ENCODE data around the gene POLR1H. TPM values are rescaled to one million over a fixed set of nuclear protein-coding genes. Genes with fewer than 3 reads are reported as not detected.
A peak's percentile ranks its signal among the peaks of the same experiment; 100 is the strongest.

Gene POLR1H
- total and polyA plus RNA-seq, 8 donors, result 21.3 to 47.8 (median 36.3) TPM

DNA sequence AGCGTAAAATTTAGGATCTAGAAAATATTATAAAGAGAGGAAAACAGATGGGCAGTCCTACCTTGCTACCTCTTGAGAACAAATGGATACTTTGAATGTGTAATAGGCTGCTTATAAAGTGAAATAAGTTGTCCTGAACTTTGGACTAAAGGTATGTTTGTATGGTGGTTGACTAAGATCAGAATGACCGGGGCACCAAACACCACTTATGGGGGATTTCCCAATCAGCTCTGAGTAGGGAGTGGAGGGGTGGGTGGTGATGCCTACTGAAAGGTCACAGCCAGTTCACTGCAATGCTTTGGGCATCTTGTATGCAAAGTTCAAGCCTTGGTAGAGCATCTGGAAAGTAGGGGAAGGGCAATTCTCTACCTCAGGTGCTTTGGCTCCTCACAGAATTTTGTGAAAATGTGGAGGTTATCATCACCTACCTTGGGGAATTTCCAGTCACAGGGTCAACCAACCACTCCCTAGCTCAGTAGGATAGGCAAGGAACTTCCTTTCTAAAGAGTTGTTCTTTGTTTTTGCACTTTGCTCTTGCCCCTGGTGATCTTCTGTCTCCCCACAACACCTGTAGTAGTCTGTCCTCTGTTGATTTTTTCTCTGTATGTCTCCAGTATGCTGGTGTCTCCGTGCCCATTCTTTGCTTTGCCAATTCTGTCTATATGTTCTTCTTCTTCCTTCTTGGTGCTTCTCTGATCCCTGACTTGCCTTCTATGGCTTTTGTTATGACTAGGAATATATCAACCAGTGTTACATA is 52.1 kb downstream of the POLR1H start, which contains the start of gene TRIM31:
Gene TRIM31 (minus strand): TSS at position 88 of the 757 bp plus-strand sequence. CDS start 285 bp downstream, outside the sequence.
- H3K36me3 ChIP-seq, result no peaks in the 10 kb centered on the region
- TF ChIP-seq, protein P1, sequence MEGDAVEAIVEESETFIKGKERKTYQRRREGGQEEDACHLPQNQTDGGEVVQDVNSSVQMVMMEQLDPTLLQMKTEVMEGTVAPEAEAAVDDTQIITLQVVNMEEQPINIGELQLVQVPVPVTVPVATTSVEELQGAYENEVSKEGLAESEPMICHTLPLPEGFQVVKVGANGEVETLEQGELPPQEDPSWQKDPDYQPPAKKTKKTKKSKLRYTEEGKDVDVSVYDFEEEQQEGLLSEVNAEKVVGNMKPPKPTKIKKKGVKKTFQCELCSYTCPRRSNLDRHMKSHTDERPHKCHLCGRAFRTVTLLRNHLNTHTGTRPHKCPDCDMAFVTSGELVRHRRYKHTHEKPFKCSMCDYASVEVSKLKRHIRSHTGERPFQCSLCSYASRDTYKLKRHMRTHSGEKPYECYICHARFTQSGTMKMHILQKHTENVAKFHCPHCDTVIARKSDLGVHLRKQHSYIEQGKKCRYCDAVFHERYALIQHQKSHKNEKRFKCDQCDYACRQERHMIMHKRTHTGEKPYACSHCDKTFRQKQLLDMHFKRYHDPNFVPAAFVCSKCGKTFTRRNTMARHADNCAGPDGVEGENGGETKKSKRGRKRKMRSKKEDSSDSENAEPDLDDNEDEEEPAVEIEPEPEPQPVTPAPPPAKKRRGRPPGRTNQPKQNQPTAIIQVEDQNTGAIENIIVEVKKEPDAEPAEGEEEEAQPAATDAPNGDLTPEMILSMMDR (IDR thresholded peaks at IDR 0.05), result no peak
- no peak within 1 kb of the TSS for H3K27ac ChIP-seq
- H3K9me3 ChIP-seq, result no peaks in the 10 kb centered on the region
- H3K4me3 ChIP-seq, result no peak within 1 kb of the TSS
- intact Hi-C loops (cut with DNase I), result no loop called here
- DNase-seq (no peak), ATAC-seq (peak; percentile 62)
- no peaks in the 10 kb centered on the region for H3K4me1 ChIP-seq
- peaks cover 17 to 71% of the 10 kb centered on the region in 2 donors for H3K27me3 ChIP-seq

DNA sequence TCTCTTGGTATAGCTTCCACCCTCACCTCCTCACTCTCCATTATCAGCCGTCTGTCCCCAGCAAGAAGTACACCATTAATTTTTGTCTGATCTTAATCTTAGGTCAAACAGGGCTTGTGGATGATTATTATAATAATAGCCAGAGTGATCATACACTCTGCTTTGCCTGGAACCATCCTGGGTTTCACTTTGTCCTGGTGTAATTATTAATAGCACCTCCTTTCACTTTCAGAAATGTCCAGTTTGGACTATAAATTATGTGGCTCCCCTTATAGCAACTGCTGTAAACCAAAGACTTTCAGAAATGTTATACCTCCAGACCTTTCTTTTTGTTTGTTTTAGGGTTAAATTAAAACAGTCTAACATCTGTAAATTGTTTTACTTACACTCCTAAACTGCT is 52.8 kb downstream of the POLR1H start:
- no peaks in the 10 kb centered on the region for H3K36me3 ChIP-seq
- TF ChIP-seq, protein P1 (IDR thresholded peaks at IDR 0.05), result no peak
- no peaks in the 10 kb centered on the region for H3K9me3 ChIP-seq
- intact Hi-C loops (cut with DNase I), result no loop called here
- no peak overlapping the region for H3K4me3 ChIP-seq
- no peaks in the 10 kb centered on the region for H3K4me1 ChIP-seq
- DNase-seq (no peak), ATAC-seq (no peak)
- peaks cover 17 to 65% of the 10 kb centered on the region in 2 donors for H3K27me3 ChIP-seq
- no peak overlapping the region for H3K27ac ChIP-seq

Other genes with a start within 250 kb of the POLR1H start
- 10 to 100 TPM; 11.1 to 17.7 TPM for gene HLA-G, start 233.4 kb upstream of the POLR1H start, total RNA-seq
- 10 to 100 TPM in 3 of 6 donors, 1 to 10 TPM in 3; 5.1 to 19.5 (median 10.0) TPM for gene HLA-G, start 233.4 kb upstream of the POLR1H start, polyA plus RNA-seq (ENCODE audit: insufficient read length in 6 of 6)
- 1,000 to 10,000 TPM in 1 of 2 donors, 100 to 1,000 TPM in 1; 930 to 1,150 TPM for gene HLA-A, start 118.7 kb upstream of the POLR1H start, total RNA-seq
- 100 to 1,000 TPM; 218 to 316 (median 265) TPM for gene HLA-A, start 118.7 kb upstream of the POLR1H start, polyA plus RNA-seq (ENCODE audit: insufficient read length in 6 of 6)
- 10 to 100 TPM; 57.0 to 60.0 TPM for gene PPP1R11, start 5.9 kb downstream of the POLR1H start, total RNA-seq
- gene PPP1R11, start 5.9 kb downstream of the POLR1H start, polyA plus RNA-seq (ENCODE audit: insufficient read length in 6 of 6), result 10 to 100 TPM; 52.0 to 58.0 (median 54.4) TPM
- 1 to 10 TPM; 2.7 to 3.2 TPM for gene RNF39, start 14.5 kb downstream of the POLR1H start, total RNA-seq
- gene RNF39, start 14.5 kb downstream of the POLR1H start, polyA plus RNA-seq (ENCODE audit: insufficient read length in 6 of 6), result 1 to 10 TPM in 5 of 6 donors, under 1 TPM in 1; 0.86 to 1.6 (median 1.2) TPM
- under 1 TPM; 0.39 to 0.99 TPM for gene TRIM31, start 51.8 kb downstream of the POLR1H start, total RNA-seq
- gene TRIM31, start 51.8 kb downstream of the POLR1H start, polyA plus RNA-seq (ENCODE audit: insufficient read length in 6 of 6), result under 1 TPM in 2 of 6 donors, not detected in 4; 0.31 to 0.58 TPM
- gene TRIM40, start 74.9 kb downstream of the POLR1H start, total RNA-seq, result not detected
- under 1 TPM in 4 of 6 donors, not detected in 2; 0.09 to 0.16 (median 0.14) TPM for gene TRIM40, start 74.9 kb downstream of the POLR1H start, polyA plus RNA-seq (ENCODE audit: insufficient read length in 6 of 6)
- not detected for gene TRIM10, start 99.9 kb downstream of the POLR1H start, total RNA-seq
- gene TRIM10, start 99.9 kb downstream of the POLR1H start, polyA plus RNA-seq (ENCODE audit: insufficient read length in 6 of 6), result under 1 TPM; 0.24 to 0.99 (median 0.55) TPM
- gene TRIM15, start 102.3 kb downstream of the POLR1H start, total RNA-seq, result not detected
- gene TRIM15, start 102.3 kb downstream of the POLR1H start, polyA plus RNA-seq (ENCODE audit: insufficient read length in 6 of 6), result not detected
- 10 to 100 TPM; 40.0 to 51.3 TPM for gene TRIM26, start 152.1 kb downstream of the POLR1H start, total RNA-seq
- gene TRIM26, start 152.1 kb downstream of the POLR1H start, polyA plus RNA-seq (ENCODE audit: insufficient read length in 6 of 6), result 10 to 100 TPM; 29.4 to 35.1 (median 30.4) TPM